SK-N-SH treated with all-trans-retinoic acid at 6 μM for 48 hours (cell line): ENCODE results near the gene NACA2.

Experiments
- ATAC-seq: fragments of 200-7000 bp; cut with Tn5 transposase; 3 replicates; pipeline ENCODE4 v1.9.1; 2020; ENCODE audit warnings: mild to moderate bottlenecking, moderate library complexity
- ARNTL ChIP-seq: fragments of 450-650 bp; formaldehyde crosslinking; IDR thresholded peaks from 2 replicates; pipeline ENCODE4 v1.5.0; 2020; ENCODE audit warnings: low read depth, mild to moderate bottlenecking, moderate library complexity, borderline replicate concordance
- CREB5 ChIP-seq: fragments of 250-450 bp; sonication (Bioruptor Pico); IDR thresholded peaks from 2 replicates; pipeline ENCODE4 v1.5.1; 2020; ENCODE audit warnings: low read depth, mild to moderate bottlenecking, moderate library complexity
- CSDC2 ChIP-seq: fragments of 250-450 bp; sonication (Bioruptor Pico); IDR thresholded peaks from 2 replicates; pipeline ENCODE4 v1.5.0; 2020; ENCODE audit warnings: mild to moderate bottlenecking, moderate library complexity
- ESRRG ChIP-seq: fragments of 250-450 bp; sonication (Bioruptor Pico); IDR thresholded peaks from 2 replicates; pipeline ENCODE4 v1.6.1; 2021; ENCODE audit warnings: mild to moderate bottlenecking
- ISL1 ChIP-seq: fragments of 250-450 bp; sonication (Bioruptor Pico); IDR thresholded peaks from 2 replicates; pipeline ENCODE4 v2.1.2; 2022; ENCODE audit warnings: mild to moderate bottlenecking, moderate library complexity
- RARB ChIP-seq: fragments of 250-450 bp; sonication (Bioruptor Pico); IDR thresholded peaks from 2 replicates; pipeline ENCODE4 v1.8.0; 2021; ENCODE audit warnings: mild to moderate bottlenecking, moderate library complexity
- SNAI2 ChIP-seq: fragments of 250-450 bp; sonication (Bioruptor Pico); IDR thresholded peaks from 2 replicates; pipeline ENCODE4 v1.5.0; 2020; ENCODE audit warnings: mild to moderate bottlenecking, moderate library complexity
- TCF4 ChIP-seq: fragments of 250-450 bp; sonication (Bioruptor Pico); IDR thresholded peaks from 2 replicates; pipeline ENCODE4 v1.8.0; 2021; ENCODE audit warnings: mild to moderate bottlenecking, moderate library complexity, borderline replicate concordance
- TOX ChIP-seq: fragments of 250-450 bp; sonication (Bioruptor Pico); IDR thresholded peaks from 2 replicates; pipeline ENCODE4 v1.8.0; 2021; ENCODE audit warnings: mild to moderate bottlenecking, moderate library complexity, borderline replicate concordance
- TSHZ2 ChIP-seq: fragments of 250-450 bp; sonication (Bioruptor Pico); IDR thresholded peaks from 2 replicates; pipeline ENCODE4 v1.5.0; 2020; ENCODE audit warnings: mild to moderate bottlenecking, moderate library complexity
- ZC3H10 ChIP-seq: fragments of 250-450 bp; sonication (Bioruptor Pico); IDR thresholded peaks from 2 replicates; pipeline ENCODE4 v1.5.1; 2021; ENCODE audit warnings: mild to moderate bottlenecking, moderate library complexity
- ZFP30 ChIP-seq: fragments of 450-650 bp; formaldehyde crosslinking; IDR thresholded peaks from 2 replicates; pipeline ENCODE4 v1.5.0; 2022; ENCODE audit warnings: mild to moderate bottlenecking, moderate library complexity
- ZNF565 ChIP-seq: fragments of 450-650 bp; formaldehyde crosslinking; conservative IDR thresholded peaks from 2 replicates; pipeline ENCODE4 v1.5.0; 2020; ENCODE audit warnings: low read depth, mild to moderate bottlenecking, moderate library complexity
- ZNF70 ChIP-seq: fragments of 450-650 bp; formaldehyde crosslinking; IDR thresholded peaks from 2 replicates; pipeline ENCODE4 v1.5.0; 2020; ENCODE audit warnings: mild to moderate bottlenecking, moderate library complexity
- ZNF8 ChIP-seq: fragments of 450-650 bp; formaldehyde crosslinking; IDR thresholded peaks from 2 replicates; pipeline ENCODE4 v1.5.0; 2020; ENCODE audit warnings: mild to moderate bottlenecking, moderate library complexity
- TF ChIP-seq, protein P1 (sequence below): fragments of 250-450 bp; sonication (Bioruptor Pico); IDR thresholded peaks from 2 replicates; pipeline ENCODE4 v1.8.0; 2021; ENCODE audit warnings: low read depth, mild to moderate bottlenecking, moderate library complexity, borderline replicate concordance
- TF ChIP-seq, protein P2 (sequence below): fragments of 250-450 bp; sonication (Bioruptor Pico); IDR thresholded peaks from 2 replicates; pipeline ENCODE4 v1.5.1; 2021; ENCODE audit warnings: mild to moderate bottlenecking, moderate library complexity
- TF ChIP-seq, protein P3 (sequence below): fragments of 250-450 bp; sonication (Bioruptor Pico); IDR thresholded peaks from 2 replicates; pipeline ENCODE4 v1.8.0; 2020; ENCODE audit warnings: mild to moderate bottlenecking, moderate library complexity, borderline replicate concordance

Gene NACA2

GRCh38 chr17:61578645-61579044, 12.4 kb downstream of the NACA2 start:
- ATAC-seq: no peak
- no peak for TF ChIP-seq ZNF565 (CRISPR knock-in tag)
- TF ChIP-seq, protein P1, sequence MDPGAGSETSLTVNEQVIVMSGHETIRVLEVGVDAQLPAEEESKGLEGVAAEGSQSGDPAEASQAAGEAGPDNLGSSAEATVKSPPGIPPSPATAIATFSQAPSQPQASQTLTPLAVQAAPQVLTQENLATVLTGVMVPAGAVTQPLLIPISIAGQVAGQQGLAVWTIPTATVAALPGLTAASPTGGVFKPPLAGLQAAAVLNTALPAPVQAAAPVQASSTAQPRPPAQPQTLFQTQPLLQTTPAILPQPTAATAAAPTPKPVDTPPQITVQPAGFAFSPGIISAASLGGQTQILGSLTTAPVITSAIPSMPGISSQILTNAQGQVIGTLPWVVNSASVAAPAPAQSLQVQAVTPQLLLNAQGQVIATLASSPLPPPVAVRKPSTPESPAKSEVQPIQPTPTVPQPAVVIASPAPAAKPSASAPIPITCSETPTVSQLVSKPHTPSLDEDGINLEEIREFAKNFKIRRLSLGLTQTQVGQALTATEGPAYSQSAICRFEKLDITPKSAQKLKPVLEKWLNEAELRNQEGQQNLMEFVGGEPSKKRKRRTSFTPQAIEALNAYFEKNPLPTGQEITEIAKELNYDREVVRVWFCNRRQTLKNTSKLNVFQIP (CRISPR knock-in tag): no peak
- no peak for TF ChIP-seq ZNF8
- TF ChIP-seq ZNF70 (CRISPR knock-in tag): no peak
- no peak for TF ChIP-seq CREB5 (CRISPR knock-in tag)
- TF ChIP-seq ESRRG: no peak
- TF ChIP-seq ISL1 (CRISPR knock-in tag): no peak
- TF ChIP-seq RARB (CRISPR knock-in tag): no peak
- no peak for TF ChIP-seq ZFP30 (CRISPR knock-in tag)
- no peak for TF ChIP-seq TCF4 (CRISPR knock-in tag)
- TF ChIP-seq TSHZ2: no peak
- no peak for TF ChIP-seq TOX (CRISPR knock-in tag)
- no peak for TF ChIP-seq CSDC2 (CRISPR knock-in tag)
- no peak for TF ChIP-seq ZC3H10
- TF ChIP-seq, protein P2, sequence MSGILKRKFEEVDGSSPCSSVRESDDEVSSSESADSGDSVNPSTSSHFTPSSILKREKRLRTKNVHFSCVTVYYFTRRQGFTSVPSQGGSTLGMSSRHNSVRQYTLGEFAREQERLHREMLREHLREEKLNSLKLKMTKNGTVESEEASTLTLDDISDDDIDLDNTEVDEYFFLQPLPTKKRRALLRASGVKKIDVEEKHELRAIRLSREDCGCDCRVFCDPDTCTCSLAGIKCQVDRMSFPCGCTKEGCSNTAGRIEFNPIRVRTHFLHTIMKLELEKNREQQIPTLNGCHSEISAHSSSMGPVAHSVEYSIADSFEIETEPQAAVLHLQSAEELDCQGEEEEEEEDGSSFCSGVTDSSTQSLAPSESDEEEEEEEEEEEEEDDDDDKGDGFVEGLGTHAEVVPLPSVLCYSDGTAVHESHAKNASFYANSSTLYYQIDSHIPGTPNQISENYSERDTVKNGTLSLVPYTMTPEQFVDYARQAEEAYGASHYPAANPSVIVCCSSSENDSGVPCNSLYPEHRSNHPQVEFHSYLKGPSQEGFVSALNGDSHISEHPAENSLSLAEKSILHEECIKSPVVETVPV (CRISPR knock-in tag): no peak
- no peak for TF ChIP-seq ARNTL

- TF ChIP-seq ZNF8 (no peak), ISL1 (CRISPR knock-in tag) (no peak), ZNF70 (CRISPR knock-in tag) (no peak), SNAI2 (no peak), ESRRG (no peak), TCF4 (CRISPR knock-in tag) (no peak), CREB5 (CRISPR knock-in tag) (no peak)
- TF ChIP-seq, all 23 proteins: peak for 0
- ATAC-seq: no peak
Observed at GRCh38 chr17:61575983-61576382, 15.0 kb downstream of the NACA2 start.

DNA sequence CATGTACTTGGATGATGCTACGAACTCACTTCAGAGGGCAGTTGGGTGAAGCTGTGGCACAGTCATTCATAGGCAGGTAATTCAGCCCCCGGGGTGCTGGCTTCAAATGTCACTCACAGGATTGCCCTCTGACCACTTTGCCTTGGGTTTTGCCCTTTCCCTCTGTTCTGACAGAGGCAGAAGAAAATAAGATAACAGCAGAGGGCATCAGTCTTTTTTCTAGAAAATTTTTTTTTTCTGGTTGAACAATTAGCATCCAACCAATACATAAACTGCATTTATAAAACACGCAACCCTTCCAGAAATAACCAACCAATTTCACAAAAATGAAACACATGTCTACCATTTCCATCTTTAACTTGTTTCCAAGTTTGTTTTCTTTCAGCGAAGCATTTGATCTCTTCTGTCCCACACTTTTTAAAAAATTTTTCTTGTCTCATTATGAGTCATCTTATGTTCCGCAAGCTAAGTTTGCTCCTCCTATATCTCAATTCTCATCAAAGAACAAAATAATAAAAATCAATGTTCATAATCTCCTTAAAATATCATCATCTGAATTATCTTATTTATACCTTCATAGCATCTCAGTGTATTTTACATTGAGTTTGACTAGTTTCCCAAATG, 15.6 kb downstream of the NACA2 start:
- TF ChIP-seq ZNF565 (CRISPR knock-in tag) (no peak), ZFP30 (CRISPR knock-in tag) (no peak), ARNTL (no peak), SNAI2 (no peak)
- TF ChIP-seq, protein P3, sequence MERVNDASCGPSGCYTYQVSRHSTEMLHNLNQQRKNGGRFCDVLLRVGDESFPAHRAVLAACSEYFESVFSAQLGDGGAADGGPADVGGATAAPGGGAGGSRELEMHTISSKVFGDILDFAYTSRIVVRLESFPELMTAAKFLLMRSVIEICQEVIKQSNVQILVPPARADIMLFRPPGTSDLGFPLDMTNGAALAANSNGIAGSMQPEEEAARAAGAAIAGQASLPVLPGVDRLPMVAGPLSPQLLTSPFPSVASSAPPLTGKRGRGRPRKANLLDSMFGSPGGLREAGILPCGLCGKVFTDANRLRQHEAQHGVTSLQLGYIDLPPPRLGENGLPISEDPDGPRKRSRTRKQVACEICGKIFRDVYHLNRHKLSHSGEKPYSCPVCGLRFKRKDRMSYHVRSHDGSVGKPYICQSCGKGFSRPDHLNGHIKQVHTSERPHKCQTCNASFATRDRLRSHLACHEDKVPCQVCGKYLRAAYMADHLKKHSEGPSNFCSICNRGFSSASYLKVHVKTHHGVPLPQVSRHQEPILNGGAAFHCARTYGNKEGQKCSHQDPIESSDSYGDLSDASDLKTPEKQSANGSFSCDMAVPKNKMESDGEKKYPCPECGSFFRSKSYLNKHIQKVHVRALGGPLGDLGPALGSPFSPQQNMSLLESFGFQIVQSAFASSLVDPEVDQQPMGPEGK (CRISPR knock-in tag): no peak
- TF ChIP-seq, protein P1 (CRISPR knock-in tag): no peak
- TF ChIP-seq, protein P2 (CRISPR knock-in tag): no peak
- TF ChIP-seq, all 23 proteins: peak for 0
- peak; percentile 62 for ATAC-seq
